A549 (cell line): Measurements from ENCODE around the gene CADM4.

ENCODE experiments used
- CHD2 ChIP-seq: fragments of 150-350 bp; IDR thresholded peaks from 2 replicates; pipeline ENCODE4 v1.6.1; 2014; ENCODE audit warnings: low read length; ENCODE audit not compliant: partially characterized antibody
- EP300 ChIP-seq, 2 experiments: fragments of >200 bp; sonication (Bioruptor Twin); formaldehyde crosslinking; IDR thresholded peaks; 2 replicates in 1 of 2; 3 replicates in 1 of 2; pipeline ENCODE4 v1.6.1; 2016 to 2017
- HOXB5 ChIP-seq: fragments of 250-450 bp; sonication (Bioruptor Pico); IDR thresholded peaks from 2 replicates; pipeline ENCODE4 v1.5.0; 2020; ENCODE audit warnings: mild to moderate bottlenecking, moderate library complexity
- NFE2L2 ChIP-seq: fragments of 150-350 bp; conservative IDR thresholded peaks from 2 replicates; pipeline ENCODE4 v1.6.1; 2014; ENCODE audit warnings: low read length
- ZSCAN20 ChIP-seq: fragments of 250-450 bp; sonication (Bioruptor Pico); IDR thresholded peaks from 2 replicates; pipeline ENCODE4 v1.8.0; 2022; ENCODE audit warnings: mild to moderate bottlenecking, moderate library complexity
- TF ChIP-seq, protein P1 (sequence below): fragments of >200 bp; sonication (Bioruptor Twin); formaldehyde crosslinking; IDR thresholded peaks from 3 replicates; pipeline ENCODE4 v1.5.1; 2016
- TF ChIP-seq, protein P2 (sequence below): fragments of >200 bp; sonication (Bioruptor Twin); formaldehyde crosslinking; IDR thresholded peaks from 3 replicates; pipeline ENCODE4 v1.6.1; 2016

GRCh38 chr19:43582495-43582894 lies 57.2 kb downstream of the CADM4 start:
- TF ChIP-seq EP300 (IDR thresholded peaks at IDR 0.05) (no peak), NFE2L2 (no peak), CHD2 (no peak), HOXB5 (CRISPR knock-in tag) (no peak), ZSCAN20 (CRISPR knock-in tag) (no peak)
- TF ChIP-seq, protein P1, sequence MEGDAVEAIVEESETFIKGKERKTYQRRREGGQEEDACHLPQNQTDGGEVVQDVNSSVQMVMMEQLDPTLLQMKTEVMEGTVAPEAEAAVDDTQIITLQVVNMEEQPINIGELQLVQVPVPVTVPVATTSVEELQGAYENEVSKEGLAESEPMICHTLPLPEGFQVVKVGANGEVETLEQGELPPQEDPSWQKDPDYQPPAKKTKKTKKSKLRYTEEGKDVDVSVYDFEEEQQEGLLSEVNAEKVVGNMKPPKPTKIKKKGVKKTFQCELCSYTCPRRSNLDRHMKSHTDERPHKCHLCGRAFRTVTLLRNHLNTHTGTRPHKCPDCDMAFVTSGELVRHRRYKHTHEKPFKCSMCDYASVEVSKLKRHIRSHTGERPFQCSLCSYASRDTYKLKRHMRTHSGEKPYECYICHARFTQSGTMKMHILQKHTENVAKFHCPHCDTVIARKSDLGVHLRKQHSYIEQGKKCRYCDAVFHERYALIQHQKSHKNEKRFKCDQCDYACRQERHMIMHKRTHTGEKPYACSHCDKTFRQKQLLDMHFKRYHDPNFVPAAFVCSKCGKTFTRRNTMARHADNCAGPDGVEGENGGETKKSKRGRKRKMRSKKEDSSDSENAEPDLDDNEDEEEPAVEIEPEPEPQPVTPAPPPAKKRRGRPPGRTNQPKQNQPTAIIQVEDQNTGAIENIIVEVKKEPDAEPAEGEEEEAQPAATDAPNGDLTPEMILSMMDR, result no peak
- TF ChIP-seq, protein P2, sequence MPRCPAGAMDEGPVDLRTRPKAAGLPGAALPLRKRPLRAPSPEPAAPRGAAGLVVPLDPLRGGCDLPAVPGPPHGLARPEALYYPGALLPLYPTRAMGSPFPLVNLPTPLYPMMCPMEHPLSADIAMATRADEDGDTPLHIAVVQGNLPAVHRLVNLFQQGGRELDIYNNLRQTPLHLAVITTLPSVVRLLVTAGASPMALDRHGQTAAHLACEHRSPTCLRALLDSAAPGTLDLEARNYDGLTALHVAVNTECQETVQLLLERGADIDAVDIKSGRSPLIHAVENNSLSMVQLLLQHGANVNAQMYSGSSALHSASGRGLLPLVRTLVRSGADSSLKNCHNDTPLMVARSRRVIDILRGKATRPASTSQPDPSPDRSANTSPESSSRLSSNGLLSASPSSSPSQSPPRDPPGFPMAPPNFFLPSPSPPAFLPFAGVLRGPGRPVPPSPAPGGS, result no peak
